Ishikawa (cell line): Measurements from ENCODE around the gene PRSS33.

Source experiments
- FOXM1 ChIP-seq: IDR thresholded peaks from 2 replicates; pipeline ENCODE4 v1.6.1; 2012; ENCODE audit warnings: low read depth, borderline replicate concordance
- TEAD4 ChIP-seq: IDR thresholded peaks from 2 replicates; pipeline ENCODE4 v1.6.1; 2012
- ZBTB7A ChIP-seq: IDR thresholded peaks from 2 replicates; pipeline ENCODE4 v1.6.1; 2012; ENCODE audit warnings: low read depth

GRCh38 chr16:2751577-2752034, 35.8 kb downstream of the PRSS33 start:
- TF ChIP-seq TEAD4, result no peak
- TF ChIP-seq ZBTB7A, result no peak
- no peak for TF ChIP-seq FOXM1
